PFSK-1 (cell line): ENCODE measurements around the gene SPATA3.

Experiments
- FOXP2 ChIP-seq: optimal IDR thresholded peaks from 2 replicates; pipeline ENCODE3; 2011; ENCODE audit warnings: borderline replicate concordance, control low read depth, inconsistent platforms; ENCODE audit not compliant: insufficient read depth; ENCODE audit errors: extremely low read length, extremely low read depth
- POLR2AphosphoS5 ChIP-seq: IDR thresholded peaks from 2 replicates; pipeline ENCODE4 v1.6.1; 2012; ENCODE audit warnings: low read depth, mild to moderate bottlenecking, control low read depth, low read length, moderate library complexity
- SIN3A ChIP-seq: IDR thresholded peaks from 2 replicates; pipeline ENCODE4 v1.6.1; 2012; ENCODE audit warnings: mild to moderate bottlenecking, low read length, moderate library complexity, borderline replicate concordance; ENCODE audit not compliant: insufficient read depth
- TAF1 ChIP-seq: IDR thresholded peaks from 2 replicates; pipeline ENCODE4 v1.6.1; 2012; ENCODE audit warnings: low read length, control low read depth, borderline replicate concordance; ENCODE audit not compliant: insufficient read depth
- TF ChIP-seq, protein P1 (sequence below), 2 experiments: IDR thresholded peaks; 2 replicates each; pipeline versions ENCODE4 v1.6.1 to v1.8.0; 2011 to 2012; ENCODE audit warnings: low read depth in 2 of 2, low read length in 2 of 2, control low read depth in 1 of 2, inconsistent platforms in 1 of 2, mild to moderate bottlenecking in 1 of 2, moderate library complexity in 1 of 2; ENCODE audit not compliant: insufficient read depth in 1 of 2

Gene SPATA3

DNA sequence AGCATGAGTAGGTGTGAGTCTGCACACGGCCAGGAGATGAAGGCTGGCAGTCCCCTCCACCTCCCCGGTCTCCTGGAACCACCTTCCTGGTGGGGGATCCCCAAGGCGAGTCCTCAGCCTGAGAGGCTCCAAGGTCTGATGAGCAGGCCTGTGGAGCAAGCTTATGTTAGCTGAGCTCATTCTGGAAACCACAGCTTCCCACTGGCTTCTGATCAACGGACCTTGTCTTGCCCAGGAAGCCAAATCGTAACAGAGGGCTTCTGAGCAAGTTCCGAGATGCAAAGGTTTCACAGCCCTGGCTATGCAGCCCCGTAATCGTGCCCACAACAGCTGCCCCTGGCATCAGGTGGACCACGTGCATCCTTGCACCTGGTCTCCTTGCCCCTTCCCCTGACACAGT, 42.1 kb upstream of the SPATA3 start:
- TF ChIP-seq POLR2AphosphoS5: no peak

DNA sequence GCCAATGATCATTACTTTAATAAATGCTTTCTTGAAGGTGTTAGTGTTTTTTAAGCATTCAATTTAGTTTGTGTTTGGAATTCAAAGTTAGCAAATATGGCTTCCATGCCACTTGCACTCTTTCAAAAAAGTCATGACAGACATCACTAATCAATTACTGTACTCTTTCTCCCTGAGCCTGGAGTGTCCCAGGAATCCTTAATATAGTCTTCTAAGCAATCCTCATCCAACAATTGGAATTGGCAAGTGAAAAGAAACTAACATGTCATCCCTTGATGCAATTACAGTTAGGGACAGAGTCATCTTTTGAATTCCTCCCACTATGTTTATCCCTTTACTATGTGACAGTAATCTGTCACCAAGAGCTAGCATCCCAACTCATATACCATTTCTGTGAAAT, 41.2 kb upstream of the SPATA3 start:
- TF ChIP-seq POLR2AphosphoS5 (no peak), SIN3A (no peak), TAF1 (no peak), FOXP2 (no peak)
- TF ChIP-seq, protein P1, sequence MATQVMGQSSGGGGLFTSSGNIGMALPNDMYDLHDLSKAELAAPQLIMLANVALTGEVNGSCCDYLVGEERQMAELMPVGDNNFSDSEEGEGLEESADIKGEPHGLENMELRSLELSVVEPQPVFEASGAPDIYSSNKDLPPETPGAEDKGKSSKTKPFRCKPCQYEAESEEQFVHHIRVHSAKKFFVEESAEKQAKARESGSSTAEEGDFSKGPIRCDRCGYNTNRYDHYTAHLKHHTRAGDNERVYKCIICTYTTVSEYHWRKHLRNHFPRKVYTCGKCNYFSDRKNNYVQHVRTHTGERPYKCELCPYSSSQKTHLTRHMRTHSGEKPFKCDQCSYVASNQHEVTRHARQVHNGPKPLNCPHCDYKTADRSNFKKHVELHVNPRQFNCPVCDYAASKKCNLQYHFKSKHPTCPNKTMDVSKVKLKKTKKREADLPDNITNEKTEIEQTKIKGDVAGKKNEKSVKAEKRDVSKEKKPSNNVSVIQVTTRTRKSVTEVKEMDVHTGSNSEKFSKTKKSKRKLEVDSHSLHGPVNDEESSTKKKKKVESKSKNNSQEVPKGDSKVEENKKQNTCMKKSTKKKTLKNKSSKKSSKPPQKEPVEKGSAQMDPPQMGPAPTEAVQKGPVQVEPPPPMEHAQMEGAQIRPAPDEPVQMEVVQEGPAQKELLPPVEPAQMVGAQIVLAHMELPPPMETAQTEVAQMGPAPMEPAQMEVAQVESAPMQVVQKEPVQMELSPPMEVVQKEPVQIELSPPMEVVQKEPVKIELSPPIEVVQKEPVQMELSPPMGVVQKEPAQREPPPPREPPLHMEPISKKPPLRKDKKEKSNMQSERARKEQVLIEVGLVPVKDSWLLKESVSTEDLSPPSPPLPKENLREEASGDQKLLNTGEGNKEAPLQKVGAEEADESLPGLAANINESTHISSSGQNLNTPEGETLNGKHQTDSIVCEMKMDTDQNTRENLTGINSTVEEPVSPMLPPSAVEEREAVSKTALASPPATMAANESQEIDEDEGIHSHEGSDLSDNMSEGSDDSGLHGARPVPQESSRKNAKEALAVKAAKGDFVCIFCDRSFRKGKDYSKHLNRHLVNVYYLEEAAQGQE (IDR thresholded peaks at IDR 0.05; ENCODE audit: insufficient read depth in 1 of 2, low read depth in 2 of 2, low read length in 2 of 2): no peak

DNA sequence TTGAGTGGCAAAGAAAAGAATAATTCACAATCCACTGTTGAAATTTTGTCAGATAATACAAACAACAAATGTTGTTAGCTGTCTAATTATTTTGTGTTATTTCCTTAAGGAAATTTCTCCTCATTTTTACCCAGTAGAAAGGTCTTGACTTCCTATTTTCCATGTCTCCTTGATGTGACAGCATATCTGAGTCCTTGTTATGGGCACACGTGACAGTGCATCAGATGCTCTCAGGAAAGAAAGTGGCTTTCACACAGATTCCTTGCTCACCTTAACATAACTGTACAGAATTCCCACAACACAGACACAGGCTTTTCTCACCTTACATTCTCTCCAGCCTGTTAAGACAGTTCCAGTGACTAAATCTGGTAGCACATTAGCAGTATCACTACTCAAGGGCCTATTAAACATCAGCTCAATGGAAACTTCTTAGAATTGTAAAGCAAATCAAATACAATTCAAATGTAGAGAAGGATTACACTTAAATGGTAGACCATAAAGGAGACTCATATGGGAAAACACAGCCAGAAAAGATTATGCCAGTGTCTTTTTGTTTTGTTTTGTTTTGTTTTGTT, 40.7 kb upstream of the SPATA3 start:
- no peak for TF ChIP-seq POLR2AphosphoS5
- TF ChIP-seq SIN3A: no peak
- TF ChIP-seq, protein P1 (IDR thresholded peaks at IDR 0.05; ENCODE audit: insufficient read depth in 1 of 2, low read depth in 2 of 2, low read length in 2 of 2): no peak
- no peak for TF ChIP-seq TAF1

DNA sequence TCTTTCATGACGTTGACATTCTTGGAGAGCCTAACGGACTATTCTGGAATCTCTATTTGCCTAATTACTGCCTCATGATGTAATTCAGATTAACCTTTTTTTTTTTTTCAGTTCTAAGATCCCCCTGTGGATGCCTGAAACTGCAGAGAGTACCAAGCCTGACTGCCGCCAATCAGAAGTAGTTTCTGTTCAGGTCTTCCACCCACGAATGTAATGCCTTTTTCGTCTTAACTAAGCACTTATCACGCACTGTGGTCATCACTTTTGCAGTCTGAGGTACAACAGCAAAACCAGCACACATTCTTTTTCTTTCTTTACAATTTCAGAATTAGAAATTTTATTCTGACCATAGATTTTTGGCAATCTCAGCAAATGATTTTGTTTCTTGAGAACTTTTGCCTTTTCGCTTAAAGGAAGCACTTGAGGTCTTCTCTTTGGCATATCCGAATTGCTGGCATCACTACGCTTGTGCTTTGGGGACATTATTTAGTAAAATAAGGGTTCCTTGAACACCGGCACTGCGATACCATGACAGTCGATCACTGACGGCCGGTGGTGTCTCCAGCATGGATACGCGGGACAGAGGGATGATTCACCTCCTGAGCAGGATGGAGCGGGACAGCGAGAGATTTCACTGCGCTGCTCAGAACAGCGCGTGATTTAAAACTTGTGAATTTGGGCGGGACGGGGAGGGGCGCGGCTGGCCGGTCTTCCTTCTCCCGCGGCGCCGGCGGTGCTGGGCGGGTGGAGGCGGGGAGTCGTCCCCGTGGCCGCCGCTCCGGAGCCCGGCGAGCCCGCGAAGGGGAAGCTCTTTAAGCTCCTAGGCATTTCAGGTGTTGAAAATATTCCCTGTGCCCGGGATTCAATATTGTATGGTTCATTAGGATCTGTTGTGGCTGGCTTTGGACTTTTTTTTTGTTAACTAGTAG, 38.8 kb upstream of the SPATA3 start:
- TF ChIP-seq, protein P1 (IDR thresholded peaks at IDR 0.05; ENCODE audit: insufficient read depth in 1 of 2, low read depth in 2 of 2, low read length in 2 of 2): no peak
- TF ChIP-seq SIN3A (no peak), POLR2AphosphoS5 (no peak), TAF1 (no peak), FOXP2 (no peak)

DNA sequence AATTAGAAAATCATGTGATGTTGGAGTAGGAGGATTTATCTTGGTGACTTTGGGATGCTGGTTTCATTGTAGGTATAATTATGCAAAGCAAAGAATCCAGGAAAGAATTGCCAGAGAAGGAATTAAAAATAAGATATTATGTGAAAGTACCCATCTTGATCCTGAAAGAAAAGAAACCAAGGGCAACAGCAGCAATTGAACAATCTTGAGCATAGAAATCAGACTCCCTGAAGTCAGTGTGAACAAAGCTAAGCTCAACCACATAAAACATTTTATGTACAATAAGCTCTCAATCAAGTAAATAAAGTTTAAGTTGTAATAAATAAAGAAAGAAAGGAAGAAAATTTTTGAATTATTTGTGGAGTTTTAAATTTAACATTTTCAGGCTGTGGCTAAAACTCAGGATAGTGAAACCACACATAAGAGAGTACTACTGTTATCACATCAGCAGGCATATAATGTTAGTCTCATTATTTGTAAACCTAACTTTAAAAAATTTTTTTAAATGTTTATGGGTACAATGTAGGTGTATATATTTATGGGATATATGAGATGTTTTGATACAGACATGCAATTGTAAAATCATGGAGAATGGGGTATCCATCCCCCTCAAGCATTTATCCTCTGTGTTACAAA, 38.0 kb upstream of the SPATA3 start:
- TF ChIP-seq, protein P1 (IDR thresholded peaks at IDR 0.05; ENCODE audit: insufficient read depth in 1 of 2, low read depth in 2 of 2, low read length in 2 of 2): no peak
- TF ChIP-seq TAF1: no peak
